ENCODE measurements around the gene EPO. TPM values are rescaled to one million over a fixed set of nuclear protein-coding genes. Genes with fewer than 3 reads are reported as not detected.
A peak's percentile ranks its signal among the peaks of the same experiment; 100 is the strongest.

EPO gene
- total RNA-seq, 2 donors from 2014 or later, result 1.3 to 2.6 TPM

- DNase-seq, result peak in 1 of 4 donors; percentile 14
- Histone ChIP-seq H3K4me1 (peaks cover 31% of the 10 kb centered on the region), H3K27ac (no peak overlapping the region), H3K4me3 (no peak overlapping the region), H3K9me3 (no peaks in the 10 kb centered on the region), H3K36me3 (replicated peaks in 1 of 2; ENCODE audit: insufficient read depth in 1 of 2, low read depth in 2 of 2) (peaks cover 15 to 54% of the 10 kb centered on the region in 2 donors), H3K27me3 (no peaks in the 10 kb centered on the region)
- no peak for ATAC-seq
- intact Hi-C loops (cut with DNase I), result loop anchor here (10.0 kb wide), 1 partner anchor 212 kb away; the partner anchor contains the start of gene TSC22D4
- WGBS, 2 donors, result 82 to 92% methylated on average over 30 to 33 of the region's 33 CpGs
- TF ChIP-seq CTCF (IDR thresholded peaks at IDR 0.05) (no peak), POLR2A (IDR thresholded peaks at IDR 0.05) (no peak)
These were observed 34.0 kb upstream of the EPO start for GRCh38 chr7:100686201-100686821.

- intact Hi-C loops (cut with DNase I), result loop anchor here (10.0 kb wide), 1 partner anchor 212 kb away; the partner anchor contains the start of gene TSC22D4
- Histone ChIP-seq H3K27ac (no peak overlapping the region), H3K27me3 (no peaks in the 10 kb centered on the region), H3K4me3 (no peak overlapping the region), H3K4me1 (peaks cover 36% of the 10 kb centered on the region), H3K36me3 (replicated peaks in 1 of 2; ENCODE audit: insufficient read depth in 1 of 2, low read depth in 2 of 2) (peaks cover 14 to 50% of the 10 kb centered on the region in 2 donors), H3K9me3 (no peaks in the 10 kb centered on the region)
- no peak for ATAC-seq
- WGBS, 2 donors, result 85 to 91% methylated on average over 17 of the region's 17 CpGs
- TF ChIP-seq POLR2A (IDR thresholded peaks at IDR 0.05), result no peak
- TF ChIP-seq CTCF (IDR thresholded peaks at IDR 0.05), result no peak
- DNase-seq, result no peak
These were observed 33.5 kb upstream of the EPO start for GRCh38 chr7:100686822-100687211.

- no peak overlapping the region for H3K27ac ChIP-seq
- intact Hi-C loops (cut with DNase I), result loop anchor here (10.0 kb wide), 1 partner anchor 212 kb away; the partner anchor contains the start of gene TSC22D4
- H3K9me3 ChIP-seq, result no peaks in the 10 kb centered on the region
- H3K27me3 ChIP-seq, result no peaks in the 10 kb centered on the region
- no peak overlapping the region for H3K4me3 ChIP-seq
- H3K36me3 ChIP-seq (replicated peaks in 1 of 2; ENCODE audit: insufficient read depth in 1 of 2, low read depth in 2 of 2), result peaks cover 10 to 46% of the 10 kb centered on the region in 2 donors
- 90 to 91% methylated on average over 14 to 22 of the region's 22 CpGs for WGBS, 2 donors
- H3K4me1 ChIP-seq, result peaks cover 40% of the 10 kb centered on the region
- DNase-seq (no peak), ATAC-seq (no peak)
- TF ChIP-seq POLR2A (IDR thresholded peaks at IDR 0.05) (no peak), CTCF (IDR thresholded peaks at IDR 0.05) (no peak)
These were observed 33.0 kb upstream of the EPO start for GRCh38 chr7:100687261-100687660.

GRCh38 chr7:100687751-100688300 is 32.4 kb upstream of the EPO start:
- H3K27ac ChIP-seq, result no peak overlapping the region
- WGBS, 2 donors, result 78 to 80% methylated on average over 19 to 24 of the region's 25 CpGs
- no peak for DNase-seq

More at GRCh38 chr7:100687751-100688300, 32.4 kb upstream of the EPO start:
- Histone ChIP-seq H3K27me3 (no peaks in the 10 kb centered on the region), H3K4me1 (peaks cover 46% of the 10 kb centered on the region), H3K9me3 (no peaks in the 10 kb centered on the region), H3K36me3 (replicated peaks in 1 of 2; ENCODE audit: insufficient read depth in 1 of 2, low read depth in 2 of 2) (peaks cover 10 to 46% of the 10 kb centered on the region in 2 donors), H3K4me3 (no peak overlapping the region)
- ATAC-seq, result no peak
- TF ChIP-seq POLR2A (IDR thresholded peaks at IDR 0.05) (no peak), CTCF (IDR thresholded peaks at IDR 0.05) (no peak)
- intact Hi-C loops (cut with DNase I), result loop anchor here (10.0 kb wide), 1 partner anchor 213 kb away; the partner anchor contains the start of gene TSC22D4

Data from body of pancreas (tissue), 4 donors.